Natural killer cell (primary cell): ENCODE data around the gene UBAP2L. TPM values are rescaled to one million over a fixed set of nuclear protein-coding genes. Genes with fewer than 3 reads are reported as not detected.

Source experiments
- ATAC-seq, 3 donors: fragments of 150-1000 bp in 2 of 3; fragments of 200-7000 bp in 1 of 3; cut with Tn5 transposase; 1 replicate in 1 of 3; 2 replicates in 2 of 3; pipeline ENCODE4 v1.10.0; 2021; ENCODE audit warnings: mild to moderate bottlenecking in 2 of 3, moderate library complexity in 2 of 3
- DNase-seq, 2 donors: peaks; one replicate each; pipeline versions ENCODE4 v3.0.0 to v3.0.0-alpha.2; 2013 to 2021; ENCODE audit warnings: mixed read lengths in 1 of 2
- H3K27ac ChIP-seq: one replicate; pipeline ENCODE4 v1.5.1; 2013; ENCODE audit warnings: mild to moderate bottlenecking, low read length
- H3K27me3 ChIP-seq: one replicate; pipeline ENCODE4 v1.6.1; 2013; ENCODE audit warnings: low read length; ENCODE audit not compliant: control insufficient read depth, insufficient read depth
- H3K36me3 ChIP-seq: one replicate; pipeline ENCODE4 v1.6.1; 2013; ENCODE audit warnings: low read length; ENCODE audit not compliant: control insufficient read depth, insufficient read depth
- H3K4me1 ChIP-seq: one replicate; pipeline ENCODE4 v1.6.1; 2013; ENCODE audit warnings: low read length; ENCODE audit not compliant: control insufficient read depth, insufficient read depth
- H3K4me3 ChIP-seq: one replicate; pipeline ENCODE4 v1.5.1; 2013; ENCODE audit warnings: low read length
- H3K9me3 ChIP-seq: one replicate; pipeline ENCODE4 v1.6.1; 2013; ENCODE audit warnings: low read length; ENCODE audit not compliant: control insufficient read depth, insufficient read depth
- H3K27ac Mint-ChIP-seq, 2 donors: one replicate each; pipeline ENCODE4 v1.8.0; 2022; ENCODE audit warnings: mild to moderate bottlenecking in 2 of 2, mixed read lengths in 2 of 2, moderate library complexity in 1 of 2
- H3K27me3 Mint-ChIP-seq, 2 donors: one replicate each; pipeline ENCODE4 v1.8.0; 2022; ENCODE audit warnings: low read depth in 2 of 2, mixed read lengths in 2 of 2
- H3K36me3 Mint-ChIP-seq: one replicate; pipeline ENCODE4 v1.8.0; 2022; ENCODE audit warnings: mixed read lengths
- H3K4me1 Mint-ChIP-seq, 2 donors: one replicate each; pipeline ENCODE4 v1.8.0; 2022; ENCODE audit warnings: mixed read lengths in 2 of 2
- H3K4me3 Mint-ChIP-seq: one replicate; pipeline ENCODE4 v1.8.0; 2022; ENCODE audit warnings: mild to moderate bottlenecking, moderate library complexity, mixed read lengths
- H3K9me3 Mint-ChIP-seq, 2 donors: one replicate each; pipeline ENCODE4 v1.8.0; 2022; ENCODE audit warnings: mixed read lengths in 2 of 2
- CTCF ChIP-seq: fragments of 200-600 bp; IDR thresholded peaks from one replicate; pipeline ENCODE4 v1.8.0; 2022; ENCODE audit warnings: antibody characterized with exemption
- WGBS: methylation state at CpG from one replicate; pipeline ENCODE4 v1.1.7; 2013; ENCODE audit warnings: missing lambda C conversion rate; ENCODE audit not compliant: insufficient coverage; 5-methylcytosine and 5-hydroxymethylcytosine counted together
- intact Hi-C: fragments of 100-400 bp; cut with micrococcal nuclease; formaldehyde crosslinking; loops from one replicate; pipeline ENCODE4 v1.14.2; 2022
- total RNA-seq, 4 donors: library from RNA; stranded (reverse); fragments of 120-200 nt in 1 of 4; gene quantifications; one replicate each; pipeline versions ENCODE4 v1.2.3 to v1.2.4, GENCODE V29; 2013 to 2022

UBAP2L gene
- total RNA-seq, 3 donors from 2014 or later (not counting 1 experiment from before 2014, with no cell fraction given): 195 to 220 (median 218) TPM

GRCh38 chr1:154240294-154240833 is 19.6 kb downstream of the UBAP2L start:
- Histone ChIP-seq H3K27ac (no peak overlapping the region), H3K27me3 (no peaks in the 10 kb centered on the region), H3K4me3 (no peak overlapping the region), H3K9me3 (no peaks in the 10 kb centered on the region), H3K4me1 (no peaks in the 10 kb centered on the region), H3K36me3 (peaks cover 83% of the 10 kb centered on the region)
- no peak for TF ChIP-seq CTCF
- H3K9me3 Mint-ChIP-seq: no peaks in the 10 kb centered on the region
- H3K27me3 Mint-ChIP-seq: no peaks in the 10 kb centered on the region
- DNase-seq: no peak
- peaks cover 21 to 29% of the 10 kb centered on the region in 2 donors for H3K4me1 Mint-ChIP-seq
- WGBS: 92% methylated on average over 2 of the region's 3 CpGs
- peak overlapping the region in 1 of 2 donors; percentile 36 for H3K27ac Mint-ChIP-seq
- no peak overlapping the region for H3K4me3 Mint-ChIP-seq
- intact Hi-C loops: no loop called here
- peaks cover 51% of the 10 kb centered on the region for H3K36me3 Mint-ChIP-seq
- ATAC-seq: no peak

- H3K27me3 Mint-ChIP-seq: no peaks in the 10 kb centered on the region
- H3K4me1 Mint-ChIP-seq: peaks cover 16 to 24% of the 10 kb centered on the region in 2 donors
- peaks cover 41% of the 10 kb centered on the region for H3K36me3 Mint-ChIP-seq
- no peak for ATAC-seq
- Histone ChIP-seq H3K4me3 (no peak overlapping the region), H3K36me3 (peaks cover 81% of the 10 kb centered on the region), H3K9me3 (no peaks in the 10 kb centered on the region), H3K4me1 (no peaks in the 10 kb centered on the region), H3K27ac (no peak overlapping the region), H3K27me3 (no peaks in the 10 kb centered on the region)
- intact Hi-C loops: no loop called here
- no peak for TF ChIP-seq CTCF
- peak in 1 of 2 donors; percentile 41 for DNase-seq
- H3K9me3 Mint-ChIP-seq: no peaks in the 10 kb centered on the region
- no peak overlapping the region for H3K4me3 Mint-ChIP-seq
- peak overlapping the region in 1 of 2 donors; percentile 20 for H3K27ac Mint-ChIP-seq
- 94% methylated on average over 3 of the region's 3 CpGs for WGBS
These were observed 21.1 kb downstream of the UBAP2L start for GRCh38 chr1:154241703-154242351.

GRCh38 chr1:154253671-154254070 is 32.9 kb downstream of the UBAP2L start:
- H3K4me3 ChIP-seq: no peak overlapping the region

More at GRCh38 chr1:154253671-154254070, 32.9 kb downstream of the UBAP2L start:
- no peaks in the 10 kb centered on the region for H3K9me3 Mint-ChIP-seq
- peaks cover 91% of the 10 kb centered on the region for H3K36me3 ChIP-seq
- 98% methylated on average over 5 of the region's 7 CpGs for WGBS
- intact Hi-C loops: no loop called here
- no peak overlapping the region for H3K4me3 Mint-ChIP-seq
- no peak for DNase-seq
- H3K4me1 Mint-ChIP-seq: no peaks in the 10 kb centered on the region
- no peaks in the 10 kb centered on the region for H3K9me3 ChIP-seq
- no peak for TF ChIP-seq CTCF
- H3K27me3 ChIP-seq: no peaks in the 10 kb centered on the region
- peak overlapping the region in 1 of 2 donors; percentile 35 for H3K27ac Mint-ChIP-seq
- peaks cover 41% of the 10 kb centered on the region for H3K36me3 Mint-ChIP-seq
- no peak overlapping the region for H3K27ac ChIP-seq
- H3K27me3 Mint-ChIP-seq: no peaks in the 10 kb centered on the region
- no peak for ATAC-seq
- H3K4me1 ChIP-seq: no peaks in the 10 kb centered on the region
